ENCODE data around the gene CTBS.

Gene CTBS

DNA sequence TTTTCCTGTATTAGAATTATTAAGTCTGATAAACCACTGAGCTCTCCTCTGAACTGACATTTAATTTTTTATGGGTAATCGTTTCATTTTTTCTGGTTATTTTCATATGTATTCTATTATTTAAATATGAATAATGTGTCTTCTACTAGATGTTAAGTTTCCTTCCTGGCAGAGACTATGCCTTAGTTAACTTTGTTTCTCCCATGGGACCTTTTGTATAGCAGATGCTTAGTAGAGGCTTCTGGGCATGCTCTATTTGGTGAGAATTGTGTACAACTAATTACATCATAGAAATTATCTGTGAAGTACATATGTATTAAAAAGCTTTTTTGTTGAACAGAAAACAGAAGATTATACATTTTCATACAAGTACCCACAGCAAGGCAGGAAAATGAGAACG, 23.4 kb downstream of the CTBS start:
- ChIA-PET CTCF (interaction anchor here (0.6 to 0.8 kb wide), 5 partner anchors 16 to 588 kb away, joined by 3 to 9 read pairs (median 3); no protein-coding TSS in a partner anchor), POLR2A (no interaction called here)
- H3K27ac ChIP-seq (ENCODE audit: extremely low read depth, low read depth, low read length) = no peak overlapping the region
- no peaks in the 10 kb centered on the region for H3K4me1 ChIP-seq (ENCODE audit: control insufficient read depth, insufficient read depth, low read length)
- H3K36me3 ChIP-seq (ENCODE audit: control insufficient read depth in 2 of 2, insufficient read depth in 1 of 2, low read length in 2 of 2) = peaks cover 0 to 9% of the 10 kb centered on the region in 2 experiments; a peak in 1 of 3 replicates
- H3K4me3 ChIP-seq (ENCODE audit: low read depth, low read length) = no peak overlapping the region
- H3K9me3 ChIP-seq (ENCODE audit: control insufficient read depth, insufficient read depth, low read depth, low read length) = no peaks in the 10 kb centered on the region
- TF ChIP-seq PRDM6 (tag by site-specific recombination; IDR thresholded peaks at IDR 0.05) (peak; percentile 68), PRDM1 (tag by site-specific recombination; IDR thresholded peaks at IDR 0.05) (no peak)

GRCh38 chr1:84541679-84542078, 32.6 kb downstream of the CTBS start:
- Histone ChIP-seq H3K9me3 (ENCODE audit: control insufficient read depth, insufficient read depth, low read depth, low read length) (no peaks in the 10 kb centered on the region), H3K4me1 (ENCODE audit: control insufficient read depth, insufficient read depth, low read length) (no peaks in the 10 kb centered on the region), H3K4me3 (ENCODE audit: low read depth, low read length) (no peak overlapping the region), H3K36me3 (ENCODE audit: control insufficient read depth in 2 of 2, insufficient read depth in 1 of 2, low read length in 2 of 2) (peaks cover 0 to 3% of the 10 kb centered on the region in 2 experiments; a peak in 1 of 3 replicates), H3K27ac (ENCODE audit: extremely low read depth, low read depth, low read length) (no peak overlapping the region)
- ChIA-PET POLR2A (no interaction called here), CTCF (no interaction called here)
- no peak for TF ChIP-seq ZNF114 (tag by site-specific recombination; IDR thresholded peaks at IDR 0.05)
- TF ChIP-seq PRDM6 (tag by site-specific recombination; IDR thresholded peaks at IDR 0.05) = peak; percentile 22; the same call in 1 of the 2 replicates
- no peak for TF ChIP-seq ZNF621 (tag by site-specific recombination; IDR thresholded peaks at IDR 0.05)
- TF ChIP-seq, protein P1, sequence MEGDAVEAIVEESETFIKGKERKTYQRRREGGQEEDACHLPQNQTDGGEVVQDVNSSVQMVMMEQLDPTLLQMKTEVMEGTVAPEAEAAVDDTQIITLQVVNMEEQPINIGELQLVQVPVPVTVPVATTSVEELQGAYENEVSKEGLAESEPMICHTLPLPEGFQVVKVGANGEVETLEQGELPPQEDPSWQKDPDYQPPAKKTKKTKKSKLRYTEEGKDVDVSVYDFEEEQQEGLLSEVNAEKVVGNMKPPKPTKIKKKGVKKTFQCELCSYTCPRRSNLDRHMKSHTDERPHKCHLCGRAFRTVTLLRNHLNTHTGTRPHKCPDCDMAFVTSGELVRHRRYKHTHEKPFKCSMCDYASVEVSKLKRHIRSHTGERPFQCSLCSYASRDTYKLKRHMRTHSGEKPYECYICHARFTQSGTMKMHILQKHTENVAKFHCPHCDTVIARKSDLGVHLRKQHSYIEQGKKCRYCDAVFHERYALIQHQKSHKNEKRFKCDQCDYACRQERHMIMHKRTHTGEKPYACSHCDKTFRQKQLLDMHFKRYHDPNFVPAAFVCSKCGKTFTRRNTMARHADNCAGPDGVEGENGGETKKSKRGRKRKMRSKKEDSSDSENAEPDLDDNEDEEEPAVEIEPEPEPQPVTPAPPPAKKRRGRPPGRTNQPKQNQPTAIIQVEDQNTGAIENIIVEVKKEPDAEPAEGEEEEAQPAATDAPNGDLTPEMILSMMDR (tag by site-specific recombination; IDR thresholded peaks at IDR 0.05) = peak; percentile 77
- TF ChIP-seq, protein P2, sequence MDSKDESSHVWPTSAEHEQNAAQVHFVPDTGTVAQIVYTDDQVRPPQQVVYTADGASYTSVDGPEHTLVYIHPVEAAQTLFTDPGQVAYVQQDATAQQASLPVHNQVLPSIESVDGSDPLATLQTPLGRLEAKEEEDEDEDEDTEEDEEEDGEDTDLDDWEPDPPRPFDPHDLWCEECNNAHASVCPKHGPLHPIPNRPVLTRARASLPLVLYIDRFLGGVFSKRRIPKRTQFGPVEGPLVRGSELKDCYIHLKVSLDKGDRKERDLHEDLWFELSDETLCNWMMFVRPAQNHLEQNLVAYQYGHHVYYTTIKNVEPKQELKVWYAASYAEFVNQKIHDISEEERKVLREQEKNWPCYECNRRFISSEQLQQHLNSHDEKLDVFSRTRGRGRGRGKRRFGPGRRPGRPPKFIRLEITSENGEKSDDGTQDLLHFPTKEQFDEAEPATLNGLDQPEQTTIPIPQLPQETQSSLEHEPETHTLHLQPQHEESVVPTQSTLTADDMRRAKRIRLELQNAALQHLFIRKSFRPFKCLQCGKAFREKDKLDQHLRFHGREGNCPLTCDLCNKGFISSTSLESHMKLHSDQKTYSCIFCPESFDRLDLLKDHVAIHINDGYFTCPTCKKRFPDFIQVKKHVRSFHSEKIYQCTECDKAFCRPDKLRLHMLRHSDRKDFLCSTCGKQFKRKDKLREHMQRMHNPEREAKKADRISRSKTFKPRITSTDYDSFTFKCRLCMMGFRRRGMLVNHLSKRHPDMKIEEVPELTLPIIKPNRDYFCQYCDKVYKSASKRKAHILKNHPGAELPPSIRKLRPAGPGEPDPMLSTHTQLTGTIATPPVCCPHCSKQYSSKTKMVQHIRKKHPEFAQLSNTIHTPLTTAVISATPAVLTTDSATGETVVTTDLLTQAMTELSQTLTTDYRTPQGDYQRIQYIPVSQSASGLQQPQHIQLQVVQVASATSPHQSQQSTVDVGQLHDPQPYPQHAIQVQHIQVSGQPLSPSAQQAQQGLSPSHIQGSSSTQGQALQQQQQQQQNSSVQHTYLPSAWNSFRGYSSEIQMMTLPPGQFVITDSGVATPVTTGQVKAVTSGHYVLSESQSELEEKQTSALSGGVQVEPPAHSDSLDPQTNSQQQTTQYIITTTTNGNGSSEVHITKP (tag by site-specific recombination; IDR thresholded peaks at IDR 0.05) = peak; percentile 59
- TF ChIP-seq SCRT2 (tag by site-specific recombination; IDR thresholded peaks at IDR 0.05) = peak; percentile 69
- TF ChIP-seq ZNF654 (tag by site-specific recombination; IDR thresholded peaks at IDR 0.05; ENCODE audit: low read depth) = peak; percentile 58

- Histone ChIP-seq H3K4me1 (ENCODE audit: control insufficient read depth, insufficient read depth, low read length) (no peaks in the 10 kb centered on the region), H3K4me3 (ENCODE audit: low read depth, low read length) (no peak overlapping the region), H3K27ac (ENCODE audit: extremely low read depth, low read depth, low read length) (no peak overlapping the region), H3K9me3 (ENCODE audit: control insufficient read depth, insufficient read depth, low read depth, low read length) (no peaks in the 10 kb centered on the region), H3K36me3 (ENCODE audit: control insufficient read depth in 2 of 2, insufficient read depth in 1 of 2, low read length in 2 of 2) (peaks cover 0 to 3% of the 10 kb centered on the region in 2 experiments; a peak in 1 of 3 replicates)
- no peak for TF ChIP-seq BCL11A (tag by site-specific recombination; IDR thresholded peaks at IDR 0.05; ENCODE audit: low read depth)
- peak; percentile 25; the same call in 1 of the 2 replicates for TF ChIP-seq PRDM6 (tag by site-specific recombination; IDR thresholded peaks at IDR 0.05)
- ChIA-PET POLR2A (no interaction called here), CTCF (interaction anchor here (0.6 to 1.6 kb wide), 2 partner anchors 395 to 479 kb away, joined by 3 read pairs; no protein-coding TSS in a partner anchor)
Observed at GRCh38 chr1:84540759-84541158, 33.5 kb downstream of the CTBS start.
